Skin of body (tissue), 2 donors: ENCODE data around the gene BCL7B. TPM values are rescaled to one million over a fixed set of nuclear protein-coding genes. Genes with fewer than 3 reads are reported as not detected.
"Not testable (repeated sequence)": the region's sequence is repeated elsewhere in the genome, so short reads cannot be mapped to it uniquely, and the experiment has no call there.

Experiments
- DNase-seq: peaks from one replicate; lab custom pipeline; 2025; lab: John Stamatoyannopoulos, UW
- total RNA-seq: library from RNA; depleted of rRNA; stranded (reverse); fragments of >200 nt; gene quantifications from one replicate; pipeline ENCODE4 v1.2.3, GENCODE V29; 2014

The BCL7B gene
- total RNA-seq, 1 donor from 2014 or later, result 8.5 TPM

GRCh38 chr7:73536479-73536878 is 21.0 kb downstream of the BCL7B start:
- DNase-seq, result no peak

- DNase-seq, result not testable (repeated sequence)
These were observed 21.6 kb downstream of the BCL7B start for GRCh38 chr7:73535918-73536317.

- DNase-seq, result no peak
These were observed 23.7 kb downstream of the BCL7B start for GRCh38 chr7:73533742-73534141.

GRCh38 chr7:73532224-73532623 is 25.3 kb downstream of the BCL7B start:
- DNase-seq, result no peak

GRCh38 chr7:73530800-73531199 is 26.7 kb downstream of the BCL7B start:
- no peak for DNase-seq

GRCh38 chr7:73526896-73527821 is 30.3 kb downstream of the BCL7B start:
- no peak for DNase-seq

- DNase-seq, result not testable (repeated sequence)
These were observed 31.4 kb downstream of the BCL7B start for GRCh38 chr7:73526158-73526494.

- peak; percentile 98 for DNase-seq
These were observed 35.2 kb downstream of the BCL7B start, which contains the start of gene BAZ1B for GRCh38 chr7:73522105-73522872. Gene BAZ1B (minus strand): TSS chr7:73522293. CDS start chr7:73521933, 360 bp downstream.

- DNase-seq, result no peak
These were observed 35.8 kb downstream of the BCL7B start for GRCh38 chr7:73521636-73522104.

- DNase-seq, result no peak
These were observed 36.5 kb downstream of the BCL7B start for GRCh38 chr7:73520673-73521635.

GRCh38 chr7:73519867-73520672 is 37.4 kb downstream of the BCL7B start:
- no peak for DNase-seq

- no peak for DNase-seq
These were observed 39.0 kb downstream of the BCL7B start for GRCh38 chr7:73518470-73518869.

- DNase-seq, result no peak
These were observed 40.1 kb downstream of the BCL7B start for GRCh38 chr7:73517241-73517995.

- DNase-seq, result no peak
These were observed 42.3 kb downstream of the BCL7B start for GRCh38 chr7:73515178-73515577.

- DNase-seq, result no peak
These were observed 45.3 kb downstream of the BCL7B start for GRCh38 chr7:73512018-73512780.

GRCh38 chr7:73509463-73509862 is 48.0 kb downstream of the BCL7B start:
- no peak for DNase-seq

GRCh38 chr7:73507556-73507955 is 49.9 kb downstream of the BCL7B start:
- DNase-seq, result no peak

GRCh38 chr7:73504920-73505319 is 52.6 kb downstream of the BCL7B start:
- DNase-seq, result no peak

GRCh38 chr7:73504017-73504416 is 53.5 kb downstream of the BCL7B start:
- DNase-seq, result no peak
